ENCODE data around the gene PTGFRN.

DNA sequence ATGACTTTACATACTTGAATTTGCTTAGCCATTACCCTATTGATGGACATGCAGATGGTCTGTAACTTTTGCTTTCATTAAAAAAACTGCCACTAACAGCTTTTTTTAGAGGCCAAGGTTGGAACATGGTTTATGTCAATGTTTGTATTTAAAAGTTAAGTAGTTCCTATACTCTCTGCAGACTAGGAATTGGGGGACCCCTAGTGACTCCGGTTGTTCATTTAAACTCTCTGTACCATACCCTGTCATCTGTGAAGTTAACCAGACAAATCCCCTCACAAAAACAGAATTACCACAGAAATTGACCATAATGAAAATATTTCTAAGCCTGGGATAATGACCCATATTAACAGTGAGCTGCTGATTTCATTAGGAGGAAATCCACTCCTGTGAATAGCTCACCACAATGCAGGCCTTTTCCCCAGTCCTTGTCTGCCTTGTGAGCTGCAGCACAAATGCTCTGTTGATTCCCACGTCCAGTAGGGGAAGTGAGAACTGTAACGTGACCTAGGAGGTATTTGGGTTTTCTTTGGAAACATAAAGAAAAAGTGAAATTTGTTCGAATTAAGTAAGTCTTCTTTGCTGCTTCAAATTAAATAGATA is 61.6 kb downstream of the PTGFRN start:
- TF ChIP-seq CTCF (IDR thresholded peaks at IDR 0.05; ENCODE audit: control extremely low read depth in 1 of 3, insufficient read depth in 1 of 3, low read depth in 1 of 3, low read length in 3 of 3) (no peak), PHF8 (conservative IDR thresholded peaks at IDR 0.05; ENCODE audit: low read depth, low read length) (no peak), TAF1 (IDR thresholded peaks at IDR 0.05; ENCODE audit: low read depth, low read length) (no peak), JUND (IDR thresholded peaks at IDR 0.05; ENCODE audit: low read length) (no peak), BRCA1 (IDR thresholded peaks at IDR 0.05; ENCODE audit: low read depth, low read length) (no peak), EZH2 (IDR thresholded peaks at IDR 0.05; ENCODE audit: low read depth, low read length, severe bottlenecking) (no peak), EP300 (IDR thresholded peaks at IDR 0.05; ENCODE audit: borderline replicate concordance in 1 of 2, low read depth in 2 of 2, low read length in 2 of 2) (no peak), NRF1 (IDR thresholded peaks at IDR 0.05; ENCODE audit: low read depth, low read length) (no peak), CBX8 (IDR thresholded peaks at IDR 0.05; ENCODE audit: borderline replicate concordance, low read depth, low read length) (no peak), POLR2AphosphoS5 (IDR thresholded peaks at IDR 0.05; ENCODE audit: low read depth, low read length) (no peak), KDM1A (IDR thresholded peaks at IDR 0.05; ENCODE audit: borderline replicate concordance, low read length) (no peak), POLR2A (IDR thresholded peaks at IDR 0.05; ENCODE audit: control extremely low read depth in 1 of 2, low read depth in 2 of 2, low read length in 2 of 2) (no peak)
- TF ChIP-seq, protein P1, sequence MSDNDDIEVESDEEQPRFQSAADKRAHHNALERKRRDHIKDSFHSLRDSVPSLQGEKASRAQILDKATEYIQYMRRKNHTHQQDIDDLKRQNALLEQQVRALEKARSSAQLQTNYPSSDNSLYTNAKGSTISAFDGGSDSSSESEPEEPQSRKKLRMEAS (IDR thresholded peaks at IDR 0.05) = no peak
- TF ChIP-seq, protein P2, sequence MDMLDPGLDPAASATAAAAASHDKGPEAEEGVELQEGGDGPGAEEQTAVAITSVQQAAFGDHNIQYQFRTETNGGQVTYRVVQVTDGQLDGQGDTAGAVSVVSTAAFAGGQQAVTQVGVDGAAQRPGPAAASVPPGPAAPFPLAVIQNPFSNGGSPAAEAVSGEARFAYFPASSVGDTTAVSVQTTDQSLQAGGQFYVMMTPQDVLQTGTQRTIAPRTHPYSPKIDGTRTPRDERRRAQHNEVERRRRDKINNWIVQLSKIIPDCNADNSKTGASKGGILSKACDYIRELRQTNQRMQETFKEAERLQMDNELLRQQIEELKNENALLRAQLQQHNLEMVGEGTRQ (IDR thresholded peaks at IDR 0.05; ENCODE audit: low read length) = no peak

Data from H1 (cell line).